CD4-positive, alpha-beta T cell treated with Interleukin-21 for 1 hour (primary cell): ENCODE data around the gene GADD45G.

Experiments used
- DNase-seq: peaks from one replicate; pipeline ENCODE4 v3.0.0-alpha.2; 2020

The GADD45G gene

GRCh38 chr9:89632192-89632733 is 27.5 kb downstream of the GADD45G start:
- DNase-seq = no peak

- no peak for DNase-seq
Observed at GRCh38 chr9:89632736-89633135, 27.9 kb downstream of the GADD45G start.

GRCh38 chr9:89633404-89633803 is 28.6 kb downstream of the GADD45G start:
- DNase-seq = no peak

GRCh38 chr9:89633920-89634319 is 29.1 kb downstream of the GADD45G start:
- no peak for DNase-seq

GRCh38 chr9:89634995-89635742 is 30.4 kb downstream of the GADD45G start:
- no peak for DNase-seq

- no peak for DNase-seq
Observed at GRCh38 chr9:89635816-89636215, 31.0 kb downstream of the GADD45G start.

- DNase-seq = no peak
Observed at GRCh38 chr9:89637787-89638186, 33.0 kb downstream of the GADD45G start.

GRCh38 chr9:89638359-89638758 is 33.5 kb downstream of the GADD45G start:
- DNase-seq = no peak

- no peak for DNase-seq
Observed at GRCh38 chr9:89638893-89639292, 34.1 kb downstream of the GADD45G start.

- no peak for DNase-seq
Observed at GRCh38 chr9:89639367-89639795, 34.6 kb downstream of the GADD45G start.

- DNase-seq = no peak
Observed at GRCh38 chr9:89639961-89640360, 35.1 kb downstream of the GADD45G start.

- DNase-seq = no peak
Observed at GRCh38 chr9:89640361-89640760, 35.5 kb downstream of the GADD45G start.

GRCh38 chr9:89640801-89641200 is 36.0 kb downstream of the GADD45G start:
- DNase-seq = no peak

- no peak for DNase-seq
Observed at GRCh38 chr9:89641980-89642379, 37.2 kb downstream of the GADD45G start.

- DNase-seq = no peak
Observed at GRCh38 chr9:89642789-89643188, 38.0 kb downstream of the GADD45G start.

GRCh38 chr9:89646189-89646939 is 41.6 kb downstream of the GADD45G start:
- no peak for DNase-seq

GRCh38 chr9:89647366-89648128 is 42.7 kb downstream of the GADD45G start:
- DNase-seq = no peak

GRCh38 chr9:89648247-89649000 is 43.6 kb downstream of the GADD45G start:
- no peak for DNase-seq

GRCh38 chr9:89649039-89649691 is 44.4 kb downstream of the GADD45G start:
- DNase-seq = no peak

- no peak for DNase-seq
Observed at GRCh38 chr9:89654025-89654662, 49.3 kb downstream of the GADD45G start.
